IMR-90 (cell line): Measurements from ENCODE around the gene OR13C8.

Experiments used
- CHD1 ChIP-seq: IDR thresholded peaks from 2 replicates; pipeline ENCODE4 v1.6.1; 2012; ENCODE audit warnings: low read depth, low read length, improper control_type of control experiment
- MAFK ChIP-seq: IDR thresholded peaks from 2 replicates; pipeline ENCODE4 v1.6.1; 2012; ENCODE audit warnings: low read depth, low read length, improper control_type of control experiment
- MAZ ChIP-seq: IDR thresholded peaks from 2 replicates; pipeline ENCODE4 v1.6.1; 2012; ENCODE audit warnings: low read depth, mild to moderate bottlenecking, low read length, improper control_type of control experiment, moderate library complexity, borderline replicate concordance
- RAD21 ChIP-seq: IDR thresholded peaks from 2 replicates; pipeline ENCODE4 v1.6.1; 2012; ENCODE audit warnings: low read length, improper control_type of control experiment
- TF ChIP-seq, protein P1 (sequence below): conservative IDR thresholded peaks from 2 replicates; pipeline ENCODE4 v1.5.1; 2012; ENCODE audit warnings: mild to moderate bottlenecking, low read depth, low read length, improper control_type of control experiment

DNA sequence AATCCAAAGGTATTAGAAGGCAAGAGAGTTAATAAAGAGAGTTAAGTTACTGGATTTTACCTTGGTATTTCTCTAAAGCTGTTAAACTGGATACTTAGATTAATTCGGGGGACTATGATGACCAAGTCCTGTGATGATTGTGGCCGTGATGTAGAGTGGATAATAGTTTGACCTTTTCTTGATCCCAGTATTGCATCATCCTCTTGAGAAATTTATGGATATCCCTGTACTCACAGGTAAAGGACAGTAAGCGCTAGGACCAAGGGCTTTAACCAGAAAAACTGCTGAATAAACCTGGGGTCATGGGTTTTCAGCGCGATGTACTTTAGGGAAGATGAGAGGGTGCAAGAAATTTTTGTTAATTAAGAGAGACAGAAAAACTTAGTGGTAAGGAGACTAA lies 8.3 kb downstream of the OR13C8 start:
- no peak for TF ChIP-seq RAD21
- TF ChIP-seq, protein P1, sequence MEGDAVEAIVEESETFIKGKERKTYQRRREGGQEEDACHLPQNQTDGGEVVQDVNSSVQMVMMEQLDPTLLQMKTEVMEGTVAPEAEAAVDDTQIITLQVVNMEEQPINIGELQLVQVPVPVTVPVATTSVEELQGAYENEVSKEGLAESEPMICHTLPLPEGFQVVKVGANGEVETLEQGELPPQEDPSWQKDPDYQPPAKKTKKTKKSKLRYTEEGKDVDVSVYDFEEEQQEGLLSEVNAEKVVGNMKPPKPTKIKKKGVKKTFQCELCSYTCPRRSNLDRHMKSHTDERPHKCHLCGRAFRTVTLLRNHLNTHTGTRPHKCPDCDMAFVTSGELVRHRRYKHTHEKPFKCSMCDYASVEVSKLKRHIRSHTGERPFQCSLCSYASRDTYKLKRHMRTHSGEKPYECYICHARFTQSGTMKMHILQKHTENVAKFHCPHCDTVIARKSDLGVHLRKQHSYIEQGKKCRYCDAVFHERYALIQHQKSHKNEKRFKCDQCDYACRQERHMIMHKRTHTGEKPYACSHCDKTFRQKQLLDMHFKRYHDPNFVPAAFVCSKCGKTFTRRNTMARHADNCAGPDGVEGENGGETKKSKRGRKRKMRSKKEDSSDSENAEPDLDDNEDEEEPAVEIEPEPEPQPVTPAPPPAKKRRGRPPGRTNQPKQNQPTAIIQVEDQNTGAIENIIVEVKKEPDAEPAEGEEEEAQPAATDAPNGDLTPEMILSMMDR: no peak
- no peak for TF ChIP-seq MAFK
- no peak for TF ChIP-seq CHD1
- TF ChIP-seq MAZ: no peak
